HG03064 (cell line): ENCODE results near the gene PANK1.

ENCODE experiments used
- ATAC-seq: cut with Tn5 transposase; IDR thresholded peaks from one replicate; pipeline ENCODE4 v1.9.1; 2021; ENCODE audit warnings: low read depth; ENCODE audit not compliant: unreplicated experiment

PANK1 gene

GRCh38 chr10:89540420-89540949 is 104.6 kb downstream of the PANK1 start:
- ATAC-seq: no peak

GRCh38 chr10:89537364-89537763 is 107.7 kb downstream of the PANK1 start:
- ATAC-seq: no peak

- ATAC-seq: no peak
Measured at GRCh38 chr10:89536013-89536354, 109.1 kb downstream of the PANK1 start.

GRCh38 chr10:89535171-89536012 is 109.7 kb downstream of the PANK1 start, which contains the start of gene SLC16A12:
TSS of gene SLC16A12 (minus strand) at chr10:89535594. CDS start at chr10:89462578, 73,016 bp downstream.
- no peak for ATAC-seq

GRCh38 chr10:89534826-89535166 is 110.2 kb downstream of the PANK1 start:
- ATAC-seq: no peak
